Natural killer cell (primary cell): ENCODE results near the gene NTHL1. TPM values are rescaled to one million over a fixed set of nuclear protein-coding genes. Genes with fewer than 3 reads are reported as not detected.

Source experiments
- ATAC-seq, 3 donors: fragments of 150-1000 bp in 2 of 3; fragments of 200-7000 bp in 1 of 3; cut with Tn5 transposase; 1 replicate in 1 of 3; 2 replicates in 2 of 3; pipeline ENCODE4 v1.10.0; 2021; ENCODE audit warnings: mild to moderate bottlenecking in 2 of 3, moderate library complexity in 2 of 3
- DNase-seq, 2 donors: peaks; one replicate each; pipeline versions ENCODE4 v3.0.0 to v3.0.0-alpha.2; 2013 to 2021; ENCODE audit warnings: mixed read lengths in 1 of 2
- H3K27ac ChIP-seq: one replicate; pipeline ENCODE4 v1.5.1; 2013; ENCODE audit warnings: mild to moderate bottlenecking, low read length
- H3K27me3 ChIP-seq: one replicate; pipeline ENCODE4 v1.6.1; 2013; ENCODE audit warnings: low read length; ENCODE audit not compliant: control insufficient read depth, insufficient read depth
- H3K36me3 ChIP-seq: one replicate; pipeline ENCODE4 v1.6.1; 2013; ENCODE audit warnings: low read length; ENCODE audit not compliant: control insufficient read depth, insufficient read depth
- H3K4me1 ChIP-seq: one replicate; pipeline ENCODE4 v1.6.1; 2013; ENCODE audit warnings: low read length; ENCODE audit not compliant: control insufficient read depth, insufficient read depth
- H3K4me3 ChIP-seq: one replicate; pipeline ENCODE4 v1.5.1; 2013; ENCODE audit warnings: low read length
- H3K9me3 ChIP-seq: one replicate; pipeline ENCODE4 v1.6.1; 2013; ENCODE audit warnings: low read length; ENCODE audit not compliant: control insufficient read depth, insufficient read depth
- H3K27ac Mint-ChIP-seq, 2 donors: one replicate each; pipeline ENCODE4 v1.8.0; 2022; ENCODE audit warnings: mild to moderate bottlenecking in 2 of 2, mixed read lengths in 2 of 2, moderate library complexity in 1 of 2
- H3K27me3 Mint-ChIP-seq, 2 donors: one replicate each; pipeline ENCODE4 v1.8.0; 2022; ENCODE audit warnings: low read depth in 2 of 2, mixed read lengths in 2 of 2
- H3K36me3 Mint-ChIP-seq: one replicate; pipeline ENCODE4 v1.8.0; 2022; ENCODE audit warnings: mixed read lengths
- H3K4me1 Mint-ChIP-seq, 2 donors: one replicate each; pipeline ENCODE4 v1.8.0; 2022; ENCODE audit warnings: mixed read lengths in 2 of 2
- H3K4me3 Mint-ChIP-seq: one replicate; pipeline ENCODE4 v1.8.0; 2022; ENCODE audit warnings: mild to moderate bottlenecking, moderate library complexity, mixed read lengths
- H3K9me3 Mint-ChIP-seq, 2 donors: one replicate each; pipeline ENCODE4 v1.8.0; 2022; ENCODE audit warnings: mixed read lengths in 2 of 2
- WGBS: methylation state at CpG from one replicate; pipeline ENCODE4 v1.1.7; 2013; ENCODE audit warnings: missing lambda C conversion rate; ENCODE audit not compliant: insufficient coverage; 5-methylcytosine and 5-hydroxymethylcytosine counted together
- intact Hi-C: fragments of 100-400 bp; cut with micrococcal nuclease; formaldehyde crosslinking; loops from one replicate; pipeline ENCODE4 v1.14.2; 2022
- total RNA-seq, 4 donors: library from RNA; stranded (reverse); fragments of 120-200 nt in 1 of 4; gene quantifications; one replicate each; pipeline versions ENCODE4 v1.2.3 to v1.2.4, GENCODE V29; 2013 to 2022
- TF ChIP-seq, protein P1 (sequence below): fragments of 200-600 bp; IDR thresholded peaks from one replicate; pipeline ENCODE4 v1.8.0; 2022; ENCODE audit warnings: antibody characterized with exemption

The NTHL1 gene
- total RNA-seq, 3 donors from 2014 or later (not counting 1 experiment from before 2014, with no cell fraction given): 8.7 to 12.9 (median 9.7) TPM

DNA sequence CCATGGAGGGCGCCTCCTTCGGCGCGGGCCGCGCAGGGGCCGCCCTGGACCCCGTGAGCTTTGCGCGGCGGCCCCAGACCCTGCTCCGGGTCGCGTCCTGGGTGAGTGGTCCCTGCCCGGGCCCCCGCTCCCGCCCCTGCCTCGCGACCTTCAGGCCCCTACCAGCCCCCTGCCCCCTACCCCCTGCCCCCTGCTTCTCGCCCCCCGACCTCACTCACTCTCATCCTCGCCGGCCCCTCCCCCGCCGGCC, 57.6 kb downstream of the NTHL1 start:
- Mint-ChIP-seq H3K4me3 (peak overlapping the region; percentile 35), H3K9me3 (no peaks in the 10 kb centered on the region), H3K36me3 (no peaks in the 10 kb centered on the region), H3K4me1 (peaks cover 0 to 33% of the 10 kb centered on the region in 2 donors), H3K27ac (peak overlapping the region in 1 of 2 donors; percentile 84), H3K27me3 (peaks cover 0 to 2% of the 10 kb centered on the region in 2 donors)
- peaks cover 37% of the 10 kb centered on the region for H3K4me1 ChIP-seq
- TF ChIP-seq, protein P1, sequence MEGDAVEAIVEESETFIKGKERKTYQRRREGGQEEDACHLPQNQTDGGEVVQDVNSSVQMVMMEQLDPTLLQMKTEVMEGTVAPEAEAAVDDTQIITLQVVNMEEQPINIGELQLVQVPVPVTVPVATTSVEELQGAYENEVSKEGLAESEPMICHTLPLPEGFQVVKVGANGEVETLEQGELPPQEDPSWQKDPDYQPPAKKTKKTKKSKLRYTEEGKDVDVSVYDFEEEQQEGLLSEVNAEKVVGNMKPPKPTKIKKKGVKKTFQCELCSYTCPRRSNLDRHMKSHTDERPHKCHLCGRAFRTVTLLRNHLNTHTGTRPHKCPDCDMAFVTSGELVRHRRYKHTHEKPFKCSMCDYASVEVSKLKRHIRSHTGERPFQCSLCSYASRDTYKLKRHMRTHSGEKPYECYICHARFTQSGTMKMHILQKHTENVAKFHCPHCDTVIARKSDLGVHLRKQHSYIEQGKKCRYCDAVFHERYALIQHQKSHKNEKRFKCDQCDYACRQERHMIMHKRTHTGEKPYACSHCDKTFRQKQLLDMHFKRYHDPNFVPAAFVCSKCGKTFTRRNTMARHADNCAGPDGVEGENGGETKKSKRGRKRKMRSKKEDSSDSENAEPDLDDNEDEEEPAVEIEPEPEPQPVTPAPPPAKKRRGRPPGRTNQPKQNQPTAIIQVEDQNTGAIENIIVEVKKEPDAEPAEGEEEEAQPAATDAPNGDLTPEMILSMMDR: no peak
- ATAC-seq: no peak
- peaks cover 10% of the 10 kb centered on the region for H3K36me3 ChIP-seq
- no peak overlapping the region for H3K27ac ChIP-seq
- intact Hi-C loops: no loop called here
- H3K9me3 ChIP-seq: no peaks in the 10 kb centered on the region
- no peak for DNase-seq
- H3K4me3 ChIP-seq: peak overlapping the region; percentile 55
- WGBS: under 1% methylated on average over 16 of the region's 25 CpGs
- H3K27me3 ChIP-seq: peaks cover 2% of the 10 kb centered on the region

Other genes starting within 250 kb of the NTHL1 start
- 10 to 100 TPM; 27.8 to 38.4 (median 37.5) TPM for gene HAGH, start 221.0 kb downstream of the NTHL1 start, total RNA-seq
- 10 to 100 TPM in 1 of 3 donors, 1 to 10 TPM in 2; 5.3 to 10.6 (median 7.4) TPM for gene FAHD1, start 220.6 kb downstream of the NTHL1 start, total RNA-seq
- not detected for gene MEIOB, start 175.7 kb downstream of the NTHL1 start, total RNA-seq
- gene HS3ST6, start 129.4 kb downstream of the NTHL1 start, total RNA-seq: not detected
- 10 to 100 TPM; 10.8 to 19.9 (median 14.8) TPM for gene MSRB1, start 104.6 kb downstream of the NTHL1 start, total RNA-seq
- gene RPL3L, start 93.1 kb downstream of the NTHL1 start, total RNA-seq: not detected
- 10 to 100 TPM; 54.5 to 61.1 (median 59.5) TPM for gene NDUFB10, start 88.3 kb downstream of the NTHL1 start, total RNA-seq
- gene RPS2, start 83.0 kb downstream of the NTHL1 start, total RNA-seq: 1,000 to 10,000 TPM; 1,124 to 1,385 (median 1,274) TPM
- not detected for gene RNF151, start 81.0 kb downstream of the NTHL1 start, total RNA-seq
- gene TBL3, start 75.8 kb downstream of the NTHL1 start, total RNA-seq: 10 to 100 TPM; 25.1 to 28.9 (median 28.1) TPM
- gene NOXO1, start 66.4 kb downstream of the NTHL1 start, total RNA-seq: not detected
- 10 to 100 TPM; 23.8 to 29.5 (median 24.6) TPM for gene GFER, start 63.6 kb downstream of the NTHL1 start, total RNA-seq
- gene SYNGR3, start 57.9 kb downstream of the NTHL1 start, total RNA-seq: 10 to 100 TPM; 10.3 to 19.3 (median 19.1) TPM
- 10 to 100 TPM; 56.1 to 71.6 (median 58.2) TPM for gene ZNF598, start 38.0 kb downstream of the NTHL1 start, total RNA-seq
- gene NPW, start 28.0 kb downstream of the NTHL1 start, total RNA-seq: under 1 TPM in 1 of 3 donors, not detected in 2; 0.80 TPM
- 1 to 10 TPM; 4.3 to 7.1 (median 5.6) TPM for gene NHERF2, start 20.9 kb downstream of the NTHL1 start, total RNA-seq
- 100 to 1,000 TPM; 135 to 197 (median 161) TPM for gene TSC2, start 151 bp upstream of the NTHL1 start, total RNA-seq
- gene PKD1, start 88.1 kb upstream of the NTHL1 start, total RNA-seq: 100 to 1,000 TPM in 1 of 3 donors, 10 to 100 TPM in 2; 87.0 to 105 (median 99.1) TPM
- under 1 TPM in 2 of 3 donors, not detected in 1; 0.27 to 0.28 TPM for gene RAB26, start 100.8 kb upstream of the NTHL1 start, total RNA-seq
- 10 to 100 TPM; 29.3 to 39.1 (median 37.3) TPM for gene TRAF7, start 107.9 kb upstream of the NTHL1 start, total RNA-seq
- gene CASKIN1, start 148.8 kb upstream of the NTHL1 start, total RNA-seq: not detected
- gene MLST8, start 157.6 kb upstream of the NTHL1 start, total RNA-seq: 10 to 100 TPM; 19.7 to 30.2 (median 27.8) TPM
- gene BRICD5, start 163.0 kb upstream of the NTHL1 start, total RNA-seq: 1 to 10 TPM; 3.2 to 5.2 (median 3.6) TPM
- gene PGP, start 167.0 kb upstream of the NTHL1 start, total RNA-seq: 10 to 100 TPM in 2 of 3 donors, 1 to 10 TPM in 1; 9.7 to 12.8 (median 12.4) TPM
- 10 to 100 TPM; 43.6 to 45.7 (median 45.7) TPM for gene E4F1, start 175.8 kb upstream of the NTHL1 start, total RNA-seq
- 1 to 10 TPM in 1 of 3 donors, under 1 TPM in 2; 0.19 to 1.4 (median 0.77) TPM for gene DNASE1L2, start 188.6 kb upstream of the NTHL1 start, total RNA-seq
- gene ECI1, start 203.8 kb upstream of the NTHL1 start, total RNA-seq: 10 to 100 TPM; 14.6 to 19.2 (median 19.0) TPM
- gene RNPS1, start 220.3 kb upstream of the NTHL1 start, total RNA-seq: 100 to 1,000 TPM; 269 to 284 (median 273) TPM